GM15510 (cell line): Measurements from ENCODE around the gene PTPRG.

Source experiments
- POLR2A ChIP-seq: IDR thresholded peaks from 3 replicates; pipeline ENCODE4 v1.6.1; 2011; ENCODE audit warnings: borderline replicate concordance; ENCODE audit not compliant: insufficient read length; ENCODE audit errors: extremely low read depth

Gene PTPRG

DNA sequence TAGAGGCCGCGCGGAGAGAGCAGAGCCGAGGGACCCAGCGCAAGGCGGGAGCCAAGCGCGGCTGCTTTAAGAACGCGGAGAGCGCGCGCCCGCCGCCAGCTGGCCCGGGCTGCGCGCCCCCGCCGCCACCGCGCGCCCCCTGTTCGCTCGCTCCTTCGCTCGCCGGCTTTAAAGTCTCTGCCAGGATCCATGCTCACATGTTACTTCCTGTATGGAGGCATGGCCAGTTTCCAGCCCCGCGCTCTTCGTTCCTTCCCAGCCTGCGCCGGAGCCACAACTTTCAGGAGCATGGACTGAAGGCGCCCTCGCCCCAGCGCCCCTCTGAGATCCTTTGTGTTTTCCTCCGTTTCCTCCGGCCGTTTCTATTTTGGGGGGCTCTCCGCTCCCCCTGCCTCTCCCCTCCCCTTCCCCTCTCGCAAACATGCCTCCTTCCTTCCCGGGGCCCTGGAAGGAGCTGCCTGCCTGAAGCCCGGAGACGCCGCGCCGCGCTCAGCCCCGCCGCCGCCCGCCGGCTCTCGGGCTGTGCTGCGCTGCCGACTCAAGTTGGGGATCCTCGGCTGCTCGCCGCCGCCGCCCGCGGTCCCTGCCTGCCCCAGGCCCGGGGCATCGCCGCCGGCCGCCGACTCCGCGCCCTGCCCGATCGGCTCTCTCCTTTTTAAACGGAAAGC lies at the start of gene PTPRG:
TSS of gene PTPRG (plus strand) at position 198 of the 668 bp plus-strand sequence. CDS start 717 bp downstream, outside the sequence.
- no peak for TF ChIP-seq POLR2A

DNA sequence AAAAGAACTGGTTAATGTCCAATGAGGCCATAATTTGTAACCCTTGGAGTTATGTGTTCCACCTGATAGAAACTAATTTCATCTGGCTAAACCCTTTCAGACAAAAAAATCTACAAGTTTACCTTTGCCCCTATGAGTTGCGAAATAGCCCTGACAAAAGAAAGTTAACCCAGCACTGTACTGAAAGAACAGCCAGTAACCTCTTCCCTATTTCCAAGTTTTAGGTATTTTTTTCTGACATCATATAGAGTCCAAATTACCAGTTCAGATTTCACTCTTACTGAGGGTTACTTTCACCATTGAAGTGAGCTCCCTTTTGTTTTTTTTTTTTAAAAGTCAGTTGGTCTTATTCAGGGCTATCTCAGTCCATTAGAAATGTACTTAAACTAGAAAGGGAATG lies 42.8 kb upstream of the PTPRG start:
- no peak for TF ChIP-seq POLR2A

DNA sequence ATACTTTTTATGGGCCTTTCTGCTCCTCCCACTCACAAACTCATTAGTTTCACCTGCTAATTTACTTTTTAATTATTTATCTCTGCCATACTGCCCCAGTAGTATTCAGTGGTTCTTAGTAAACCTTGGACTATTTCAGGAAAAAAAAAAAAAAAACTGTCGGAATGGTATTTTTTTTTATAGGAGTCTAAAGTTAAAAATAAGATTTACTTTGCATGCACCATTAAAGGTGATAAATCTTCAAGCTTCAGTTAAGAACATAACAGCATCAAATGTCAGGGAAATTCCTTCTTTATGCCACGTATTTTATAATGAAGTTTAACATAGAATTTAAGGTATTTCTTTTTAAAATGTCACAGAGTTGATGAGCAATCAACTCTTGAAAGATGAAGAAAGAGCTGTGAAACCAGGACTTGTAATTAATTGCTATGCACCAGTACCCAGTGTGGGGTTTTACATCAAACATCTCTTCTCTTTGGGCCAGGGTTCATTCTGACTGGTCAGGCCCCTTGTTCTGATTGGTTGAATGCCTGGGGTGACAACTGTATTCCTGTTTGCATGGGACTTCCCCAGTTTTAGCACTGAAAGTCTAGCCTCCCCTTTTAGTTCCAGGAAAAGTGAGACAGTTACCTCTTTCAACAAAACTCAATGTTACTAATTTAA lies 40.3 kb upstream of the PTPRG start:
- no peak for TF ChIP-seq POLR2A

DNA sequence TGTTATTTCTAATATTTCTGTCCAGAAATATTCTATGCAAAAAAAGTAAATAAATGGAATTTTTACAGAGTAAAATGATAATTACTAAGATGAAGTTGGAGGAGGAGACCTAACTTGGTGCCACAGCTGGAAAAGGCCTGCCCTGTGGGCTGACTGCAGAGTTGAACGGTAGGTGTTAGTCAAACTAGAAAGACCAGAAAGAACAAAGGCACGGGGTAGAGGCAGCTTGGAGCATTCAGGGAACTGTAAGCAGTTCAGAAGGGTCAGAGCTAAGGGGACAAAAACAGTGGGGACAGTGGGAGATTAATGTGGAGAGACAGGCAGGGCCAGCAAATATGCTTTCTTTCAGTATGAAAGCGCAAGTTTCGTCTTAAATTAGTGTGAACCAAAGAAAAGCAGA lies 39.3 kb upstream of the PTPRG start:
- TF ChIP-seq POLR2A: no peak

DNA sequence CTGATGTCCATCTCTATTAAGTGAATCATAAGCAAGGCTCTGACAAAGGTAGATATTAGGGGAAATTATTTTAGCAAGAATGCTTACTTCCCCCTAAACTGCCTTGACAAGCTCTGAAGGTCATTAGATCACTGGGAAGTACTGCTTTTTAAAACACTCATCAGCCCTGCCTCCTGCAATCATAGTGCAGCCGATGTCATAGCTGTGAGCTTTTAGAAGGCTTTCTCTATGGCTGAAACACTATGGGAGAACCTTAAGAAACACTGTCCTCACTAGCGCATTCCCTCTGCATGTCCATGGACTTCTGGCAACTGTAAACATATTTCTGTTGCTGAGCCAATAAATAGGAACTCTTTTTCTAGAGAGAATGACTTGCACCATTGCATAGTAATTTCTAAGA lies 38.7 kb upstream of the PTPRG start:
- no peak for TF ChIP-seq POLR2A

DNA sequence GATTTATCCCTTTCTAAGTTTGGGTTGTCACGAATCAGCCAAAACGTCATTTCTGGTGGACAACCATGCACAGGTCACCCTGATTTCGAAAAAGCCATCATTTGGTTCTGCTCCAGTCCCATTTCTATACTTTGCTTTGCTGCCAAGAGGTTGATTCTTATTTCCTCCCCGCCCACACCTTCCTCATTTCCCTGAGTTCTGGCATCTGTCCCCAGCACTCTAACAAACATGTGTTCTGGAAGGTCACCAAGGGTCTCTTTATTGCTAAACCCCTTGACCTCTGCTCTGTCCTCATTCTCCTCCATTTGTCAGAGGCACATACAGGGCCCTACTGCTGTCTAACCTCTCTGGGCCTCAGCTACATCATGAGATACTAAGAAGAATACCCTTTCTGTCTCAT lies 36.4 kb upstream of the PTPRG start:
- no peak for TF ChIP-seq POLR2A

DNA sequence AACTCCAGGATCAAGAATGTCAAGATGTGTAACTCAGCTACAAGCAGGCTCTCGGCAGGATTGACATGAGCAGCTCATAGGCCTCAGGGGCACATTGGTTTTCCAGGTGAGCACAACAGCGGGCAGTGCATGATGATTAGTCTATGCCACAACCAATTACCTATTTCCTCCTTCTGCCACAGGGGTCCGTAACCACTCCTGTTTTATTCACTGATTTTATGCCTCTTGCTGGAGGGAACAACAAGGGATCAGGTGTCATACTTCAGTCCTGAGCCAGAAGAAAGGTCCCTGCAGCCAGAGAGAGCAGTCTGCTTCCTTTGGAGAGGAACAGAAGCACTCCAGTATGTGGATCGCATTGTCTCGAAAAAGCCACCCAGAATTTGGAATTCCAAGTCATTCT lies 35.1 kb upstream of the PTPRG start:
- TF ChIP-seq POLR2A: no peak

DNA sequence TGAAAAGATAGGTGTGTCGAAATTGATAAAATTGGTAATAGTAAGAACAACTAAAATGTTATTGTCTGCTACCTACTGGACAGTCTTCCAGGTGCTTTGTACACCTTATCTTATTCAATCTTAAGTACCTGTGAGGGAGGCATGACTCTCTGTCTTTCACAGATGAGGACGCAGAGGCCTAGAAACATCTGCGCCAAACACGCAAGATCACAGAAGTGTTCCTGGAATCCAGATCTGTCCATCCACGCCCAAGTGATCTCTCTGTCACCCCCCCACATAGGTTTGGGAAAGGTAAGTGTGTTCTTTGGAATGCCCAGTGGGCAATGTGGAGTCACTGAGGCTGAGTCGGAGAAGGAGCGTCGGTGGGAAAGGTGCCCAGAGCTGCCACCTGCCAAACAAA lies 34.4 kb upstream of the PTPRG start:
- no peak for TF ChIP-seq POLR2A

DNA sequence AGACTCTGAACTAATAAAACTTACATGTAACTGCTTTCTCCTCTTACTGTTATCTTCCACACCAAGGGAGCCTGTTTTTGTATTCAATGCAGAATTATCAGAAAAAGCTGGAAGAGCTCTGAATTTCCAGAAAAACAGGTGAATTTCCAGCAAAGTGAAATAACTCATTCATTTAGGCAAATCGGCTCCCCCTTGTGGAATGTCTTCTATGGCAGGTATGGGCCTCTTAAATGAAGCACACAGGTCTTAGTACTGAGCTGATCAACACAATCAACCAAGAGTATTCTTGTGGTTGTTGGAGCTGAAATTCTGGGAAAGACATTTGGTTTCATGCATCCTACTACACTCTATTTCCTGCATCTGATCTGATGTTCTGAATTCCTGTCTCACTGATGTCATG lies 31.0 kb upstream of the PTPRG start:
- TF ChIP-seq POLR2A: no peak

DNA sequence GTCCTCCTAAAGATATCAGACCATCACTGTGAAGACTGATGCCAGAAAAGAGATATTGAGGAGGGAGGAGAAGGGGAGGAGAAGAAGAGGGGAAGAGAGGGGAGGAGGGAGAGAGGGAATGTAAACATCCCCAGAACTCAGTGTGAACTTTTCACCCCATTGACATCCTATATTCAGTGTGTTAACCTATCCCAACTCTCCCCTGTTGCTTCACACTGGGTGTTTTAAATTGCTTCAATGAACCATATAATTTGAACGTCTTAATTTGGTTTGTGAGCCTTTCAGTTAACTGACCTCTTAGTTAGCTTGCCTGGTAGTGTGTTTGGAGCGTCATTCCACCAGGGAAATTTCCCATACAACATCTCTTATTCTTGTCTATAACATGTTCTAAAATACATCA lies 29.8 kb upstream of the PTPRG start:
- no peak for TF ChIP-seq POLR2A

DNA sequence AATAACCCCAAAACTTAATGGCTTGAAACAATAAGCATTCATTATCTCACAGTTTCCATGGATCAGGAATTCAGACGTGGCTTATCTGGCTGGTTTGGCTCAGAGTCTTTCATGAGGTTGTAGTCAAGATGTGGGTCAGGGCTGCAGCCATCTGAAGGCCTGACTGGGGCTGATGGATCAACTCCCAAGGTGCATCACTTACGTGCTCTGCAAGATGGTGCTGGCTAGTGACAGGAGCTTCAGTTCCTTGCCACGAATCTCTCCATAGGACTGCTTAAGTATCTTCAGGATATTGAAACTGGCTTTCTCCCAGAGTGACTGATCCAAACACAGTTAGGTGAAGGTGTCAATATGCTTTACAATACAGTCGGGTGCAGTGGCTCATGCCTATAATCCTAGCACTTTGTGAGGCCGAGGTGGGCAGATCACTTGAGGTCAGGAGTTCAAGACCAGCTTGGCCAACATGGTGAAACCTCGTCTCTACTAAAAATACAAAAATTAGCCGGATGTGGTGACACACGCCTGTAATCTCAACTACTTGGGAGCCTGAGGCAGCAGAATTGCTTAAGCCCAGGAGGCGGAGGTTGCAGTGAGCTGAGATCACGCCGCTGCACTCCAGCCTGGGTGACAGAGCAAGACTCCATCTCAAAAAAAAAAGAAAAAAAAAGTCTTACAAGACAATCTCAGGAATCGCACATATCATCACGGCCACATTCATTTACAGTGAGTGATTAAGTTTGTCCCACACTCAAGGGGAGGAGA lies 28.5 kb upstream of the PTPRG start:
- TF ChIP-seq POLR2A: no peak

DNA sequence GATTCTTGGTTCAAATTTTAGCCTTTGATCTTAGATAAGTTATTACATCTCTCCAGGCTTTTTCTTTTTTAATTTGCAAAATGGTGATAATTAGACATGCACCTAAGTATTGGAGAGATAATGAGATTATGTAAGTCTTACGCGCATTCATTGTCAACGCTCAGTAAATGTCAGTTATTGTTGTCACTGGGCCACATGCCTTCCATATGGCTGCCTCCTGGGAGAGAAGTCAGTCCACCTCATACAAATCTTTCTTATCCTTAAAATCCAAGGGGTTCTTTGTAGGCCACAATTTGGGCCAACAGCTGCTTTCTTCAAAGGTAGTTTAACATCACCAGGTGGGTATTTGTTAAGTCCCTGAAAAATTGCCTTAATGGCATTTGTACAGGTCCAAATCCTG lies 25.5 kb upstream of the PTPRG start:
- TF ChIP-seq POLR2A: no peak

DNA sequence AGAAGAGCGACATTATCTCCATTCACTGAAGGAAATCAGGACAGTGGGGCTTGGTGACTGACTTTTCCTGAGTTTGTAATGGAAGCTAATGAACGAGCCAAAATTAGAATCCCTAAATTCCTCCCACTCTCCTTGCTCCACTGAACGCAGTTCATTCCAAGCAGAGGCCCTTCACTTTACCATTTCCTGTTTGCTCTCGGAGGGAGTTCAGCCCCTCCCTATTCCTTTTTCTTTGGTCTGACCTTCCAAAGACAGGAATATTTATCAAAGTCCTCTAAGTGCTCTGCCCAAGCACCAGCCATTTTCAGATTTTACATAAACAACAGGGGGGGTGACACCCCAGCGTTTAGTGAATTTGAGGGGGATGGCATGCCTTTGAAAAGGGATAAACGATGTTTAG lies 24.0 kb upstream of the PTPRG start:
- TF ChIP-seq POLR2A: no peak

DNA sequence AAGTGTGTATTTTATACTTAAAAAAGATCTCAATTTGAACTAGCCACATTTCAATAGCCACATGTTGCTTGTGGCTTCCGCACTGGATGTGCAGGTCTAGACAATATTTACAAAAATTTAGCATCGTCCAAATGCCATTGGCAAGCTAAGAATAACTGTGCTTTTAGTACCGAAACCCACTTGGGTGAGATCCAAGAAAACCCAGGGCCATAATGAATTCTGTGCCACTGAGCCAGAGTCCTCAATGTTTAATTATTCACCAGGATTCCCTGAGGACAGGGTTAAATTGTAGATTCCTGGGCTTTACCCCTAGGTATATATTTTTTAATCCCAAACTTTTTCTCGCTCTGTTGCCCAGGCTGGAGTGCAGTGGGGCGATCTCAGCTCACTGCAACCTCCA lies 22.9 kb upstream of the PTPRG start:
- TF ChIP-seq POLR2A: no peak

DNA sequence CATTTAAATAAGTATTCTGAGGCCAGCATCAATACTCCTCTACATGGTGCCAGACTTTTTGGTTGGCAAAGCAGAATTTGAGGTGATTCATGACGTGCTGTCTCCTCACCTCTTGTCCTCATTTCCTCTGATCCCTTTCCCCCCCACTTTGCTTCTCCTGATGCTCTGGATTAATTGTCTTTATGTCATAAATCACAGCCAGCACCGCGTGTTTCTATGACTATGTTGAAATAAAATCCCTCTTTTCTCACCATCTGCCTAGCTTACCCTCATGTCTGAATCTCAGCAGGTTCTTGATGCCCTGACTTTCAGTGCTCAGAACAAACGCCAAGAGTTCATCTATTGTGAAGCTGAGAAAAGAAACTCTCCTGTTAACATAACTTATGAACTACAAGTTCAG lies 19.7 kb upstream of the PTPRG start:
- no peak for TF ChIP-seq POLR2A

DNA sequence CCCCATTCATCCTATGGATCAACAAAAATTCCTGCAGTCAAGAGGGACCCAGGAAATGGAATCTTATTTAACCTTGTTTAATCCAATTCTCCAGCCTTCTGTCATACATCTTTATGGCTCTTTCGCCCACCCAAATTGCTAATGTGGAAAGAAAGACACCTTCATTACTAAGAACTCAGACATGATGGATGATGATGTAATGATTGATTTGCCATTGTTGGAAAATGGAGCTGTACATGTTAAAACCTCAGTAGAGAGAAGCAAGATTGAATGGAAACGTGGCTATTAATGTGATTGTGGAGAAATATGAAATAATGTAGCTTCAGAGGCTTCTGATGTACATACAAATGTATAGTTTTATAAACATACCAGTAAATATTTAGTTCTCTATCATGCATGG lies 15.7 kb upstream of the PTPRG start:
- no peak for TF ChIP-seq POLR2A
